GM12873 (cell line): ENCODE measurements around the gene P3R3URF.

ENCODE experiments used
- TF ChIP-seq, protein P1 (sequence below): IDR thresholded peaks from 2 replicates; pipeline ENCODE4 v1.5.1; 2012; ENCODE audit warnings: low read depth, mild to moderate bottlenecking, moderate library complexity, low read length, control low read depth; ENCODE audit not compliant: insufficient read depth; ENCODE audit errors: missing control alignments

Gene P3R3URF

DNA sequence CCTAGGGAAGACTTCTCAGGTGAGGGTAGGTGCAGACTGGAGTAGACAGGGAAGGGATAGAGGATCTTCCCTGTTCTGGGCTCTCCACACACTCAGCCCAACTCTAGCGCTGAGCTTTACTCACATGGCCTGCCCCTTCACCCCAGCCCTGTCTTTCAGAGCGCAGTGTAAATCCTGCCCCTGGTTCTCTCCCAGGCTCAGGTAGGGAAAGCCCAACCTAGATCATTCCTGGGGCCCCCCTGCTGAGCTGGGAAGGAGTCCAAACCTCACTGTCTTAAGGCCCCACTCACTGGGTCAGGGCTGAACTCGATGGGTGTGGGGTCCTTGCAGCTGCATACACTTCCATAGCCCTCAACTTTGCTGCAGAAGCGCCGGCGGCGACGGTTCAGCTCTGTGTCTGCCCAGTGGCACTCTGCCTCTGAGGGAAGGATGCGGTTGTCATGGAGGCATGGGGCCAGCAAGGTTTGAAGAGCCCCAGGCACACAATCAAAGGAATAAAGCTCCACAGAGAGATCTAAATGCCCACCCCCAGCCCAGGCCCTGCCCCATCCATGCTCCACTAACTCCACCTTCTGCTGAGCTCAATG, 17.8 kb upstream of the P3R3URF start:
- TF ChIP-seq, protein P1, sequence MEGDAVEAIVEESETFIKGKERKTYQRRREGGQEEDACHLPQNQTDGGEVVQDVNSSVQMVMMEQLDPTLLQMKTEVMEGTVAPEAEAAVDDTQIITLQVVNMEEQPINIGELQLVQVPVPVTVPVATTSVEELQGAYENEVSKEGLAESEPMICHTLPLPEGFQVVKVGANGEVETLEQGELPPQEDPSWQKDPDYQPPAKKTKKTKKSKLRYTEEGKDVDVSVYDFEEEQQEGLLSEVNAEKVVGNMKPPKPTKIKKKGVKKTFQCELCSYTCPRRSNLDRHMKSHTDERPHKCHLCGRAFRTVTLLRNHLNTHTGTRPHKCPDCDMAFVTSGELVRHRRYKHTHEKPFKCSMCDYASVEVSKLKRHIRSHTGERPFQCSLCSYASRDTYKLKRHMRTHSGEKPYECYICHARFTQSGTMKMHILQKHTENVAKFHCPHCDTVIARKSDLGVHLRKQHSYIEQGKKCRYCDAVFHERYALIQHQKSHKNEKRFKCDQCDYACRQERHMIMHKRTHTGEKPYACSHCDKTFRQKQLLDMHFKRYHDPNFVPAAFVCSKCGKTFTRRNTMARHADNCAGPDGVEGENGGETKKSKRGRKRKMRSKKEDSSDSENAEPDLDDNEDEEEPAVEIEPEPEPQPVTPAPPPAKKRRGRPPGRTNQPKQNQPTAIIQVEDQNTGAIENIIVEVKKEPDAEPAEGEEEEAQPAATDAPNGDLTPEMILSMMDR, result no peak

DNA sequence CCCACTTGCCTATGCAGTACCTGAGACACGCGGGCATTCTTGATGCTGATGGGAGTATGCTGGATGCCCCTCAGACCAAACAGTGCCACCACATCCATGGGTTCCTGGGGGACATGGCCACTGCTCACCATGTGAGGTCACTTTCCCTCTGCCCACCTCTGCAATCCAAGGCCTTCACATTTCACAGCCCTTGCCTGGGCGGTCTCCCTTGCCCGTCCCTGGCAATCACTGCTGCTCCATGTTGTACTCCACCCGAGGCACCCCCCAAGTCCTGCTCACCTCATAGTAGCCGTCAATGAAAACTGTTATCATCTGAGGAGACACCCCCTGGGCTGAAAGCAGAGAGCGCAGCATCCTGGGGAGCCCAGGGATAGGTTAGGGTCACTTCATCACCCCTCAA, 17.0 kb upstream of the P3R3URF start:
- TF ChIP-seq, protein P1, result no peak

DNA sequence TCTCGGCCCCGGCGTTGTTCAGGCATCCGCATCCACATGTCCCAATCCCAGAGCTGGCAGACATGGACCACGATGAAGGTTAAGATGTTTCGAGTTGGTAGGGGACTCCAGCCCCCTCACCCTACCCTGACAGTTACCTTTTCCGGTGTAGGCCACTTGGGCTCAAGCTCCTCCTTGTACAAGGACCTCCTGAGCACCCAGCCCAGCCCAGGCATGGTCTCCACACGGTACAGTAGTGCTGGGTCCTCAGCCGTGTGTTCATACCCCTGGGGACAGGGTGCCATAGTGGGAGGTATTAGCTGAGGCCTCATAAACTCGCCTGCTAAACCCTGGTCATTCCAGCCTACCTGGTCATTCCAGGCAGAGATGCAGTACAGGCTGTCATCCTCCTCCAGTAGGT, 15.9 kb upstream of the P3R3URF start:
- TF ChIP-seq, protein P1, result no peak

DNA sequence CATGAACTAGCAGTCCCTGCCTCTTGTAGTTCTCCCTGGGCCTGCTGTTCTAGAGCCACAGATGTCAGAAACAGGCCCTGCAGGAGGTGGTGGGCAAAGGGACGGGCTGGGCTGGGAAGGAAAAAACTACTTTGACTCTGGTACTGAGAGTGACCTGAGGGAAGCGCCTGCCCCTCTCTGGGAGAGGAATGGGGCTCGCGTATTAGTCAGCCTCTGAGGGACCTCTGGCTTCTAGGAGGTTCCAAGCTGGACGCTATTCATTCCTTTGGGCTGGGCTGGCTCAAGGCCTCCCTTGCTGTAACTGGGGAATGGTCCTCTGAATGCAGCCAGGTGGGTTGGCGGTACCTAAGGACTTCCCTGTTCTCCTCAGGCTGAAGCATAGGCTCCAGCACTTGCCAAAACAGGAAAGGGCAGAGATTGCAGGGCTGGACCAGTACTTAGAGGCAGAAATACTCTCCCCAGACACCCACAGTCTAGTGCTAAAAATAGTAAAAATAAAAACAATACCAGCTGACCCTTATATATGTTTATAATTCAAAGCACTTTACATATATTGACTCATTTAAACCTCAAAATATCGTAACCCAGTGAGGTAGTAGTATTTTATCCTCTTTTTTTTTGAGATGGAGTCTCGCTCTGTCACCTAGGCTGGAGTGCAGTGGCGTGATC, 14.9 kb upstream of the P3R3URF start:
- TF ChIP-seq, protein P1, result no peak

DNA sequence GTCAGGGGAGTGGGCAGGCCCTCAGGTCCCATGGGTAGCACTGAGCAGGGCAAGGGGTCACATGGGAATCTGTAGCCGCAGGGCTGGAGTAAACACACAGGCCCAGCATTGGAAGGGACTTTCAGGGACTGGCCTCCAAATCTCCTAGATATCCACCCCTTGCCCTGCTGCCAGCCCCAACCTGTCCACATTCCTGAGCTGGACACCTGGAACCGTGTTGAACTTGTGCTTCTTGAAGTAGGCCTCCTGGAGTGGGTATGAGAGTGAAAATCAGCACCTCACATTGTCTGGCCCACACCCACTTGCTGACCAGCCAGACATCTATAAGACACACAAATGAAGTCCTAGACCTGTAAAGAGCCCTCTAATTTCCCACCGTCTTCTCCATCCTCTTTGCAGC, 14.3 kb upstream of the P3R3URF start:
- TF ChIP-seq, protein P1, result no peak

DNA sequence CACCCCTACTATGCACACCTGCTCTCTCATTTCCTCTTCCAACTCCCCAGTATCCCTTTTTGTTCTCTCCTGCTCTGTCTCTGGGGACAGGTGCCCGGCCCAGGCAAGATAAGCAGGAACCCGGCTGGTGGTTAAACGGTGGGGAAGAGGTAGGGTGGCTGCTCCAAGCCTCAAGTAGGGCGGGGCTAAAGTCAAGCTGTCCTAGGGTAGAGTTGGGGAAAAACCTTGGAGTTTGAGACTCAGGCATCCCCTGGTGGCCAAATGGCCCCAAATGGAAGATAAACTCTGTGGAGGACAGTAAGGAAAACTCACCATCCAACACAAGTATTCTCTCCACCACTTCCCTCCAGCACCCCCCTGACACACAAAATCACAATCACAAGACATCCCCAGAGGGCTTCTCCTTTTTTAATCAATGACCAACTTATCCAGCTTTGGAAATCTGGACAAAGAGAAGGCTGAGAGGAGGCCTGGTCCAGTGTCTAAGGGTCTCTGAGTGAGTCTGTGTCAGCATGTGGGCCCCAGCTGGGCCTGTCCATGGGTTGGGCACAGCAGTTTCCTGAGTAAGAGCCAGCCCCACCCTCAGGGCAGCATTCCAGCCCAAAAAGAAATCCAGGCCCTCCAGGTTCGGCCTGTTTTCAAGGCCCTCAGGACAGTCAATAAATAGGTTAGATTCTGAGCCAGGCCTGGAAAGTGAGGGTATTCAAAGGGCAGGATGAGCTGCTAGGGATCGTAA, 12.2 kb upstream of the P3R3URF start:
- TF ChIP-seq, protein P1, result peak; percentile 13

DNA sequence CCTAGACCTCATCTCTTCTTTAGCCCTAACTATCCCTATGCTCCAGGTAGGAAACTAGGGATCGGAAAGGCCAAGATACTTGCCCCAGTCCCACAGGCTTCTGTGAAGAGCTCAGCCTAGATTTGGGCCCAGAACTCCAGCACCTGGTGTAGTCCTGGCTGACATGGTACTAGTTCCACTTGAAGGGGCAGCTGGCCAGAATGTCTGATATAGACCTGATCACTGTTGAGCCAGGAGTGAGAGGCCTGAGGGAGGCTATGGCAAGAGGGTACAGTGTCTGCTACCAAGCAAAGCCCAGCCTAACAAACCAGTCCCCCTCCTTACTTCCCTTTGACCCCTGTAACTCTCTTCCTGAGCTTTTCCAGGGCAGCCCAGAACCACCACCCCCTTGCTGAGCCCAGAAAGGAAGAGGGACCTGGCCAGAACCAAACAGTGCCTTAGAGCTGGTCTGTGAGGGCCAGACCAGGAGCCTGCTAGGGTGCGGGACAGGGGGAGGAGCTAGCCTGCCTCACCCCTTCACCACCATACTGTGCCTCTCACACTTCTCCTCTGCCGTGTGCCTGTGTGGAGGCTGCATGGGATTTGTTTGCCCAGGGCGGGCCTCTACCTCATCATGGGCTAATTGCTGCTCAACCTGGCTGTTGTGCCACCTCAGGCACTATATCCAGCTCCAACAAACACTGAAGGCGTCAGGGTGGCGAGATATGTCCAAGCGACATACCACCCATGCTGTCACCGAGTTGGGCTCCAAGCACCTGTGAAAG, 11.0 kb upstream of the P3R3URF start:
- TF ChIP-seq, protein P1, result no peak
